ENCODE results near the gene PGA4. TPM values are rescaled to one million over a fixed set of nuclear protein-coding genes. Genes with fewer than 3 reads are reported as not detected.
"Not testable (repeated sequence)": the region's sequence is repeated elsewhere in the genome, so short reads cannot be mapped to it uniquely, and the experiment has no call there.

PGA4 gene
- polyA plus RNA-seq, 3 donors, result 0.05 to 0.25 (median 0.16) TPM

- DNase-seq (ENCODE audit: extremely low read depth in 1 of 11, low read depth in 9 of 11, low spot score in 4 of 11), result no peak
Observed at GRCh38 chr11:61201476-61201875, 20.7 kb upstream of the PGA4 start.

GRCh38 chr11:61202950-61203746 lies 19.0 kb upstream of the PGA4 start, which contains the start of gene PGA3:
Gene PGA3, plus strand, starts transcription at chr11:61203515. Its CDS starts 50 bp downstream, at chr11:61203565.
- not testable (repeated sequence) for DNase-seq (ENCODE audit: extremely low read depth in 1 of 11, low read depth in 9 of 11, low spot score in 4 of 11)

- DNase-seq (ENCODE audit: extremely low read depth in 1 of 11, low read depth in 9 of 11, low spot score in 4 of 11), result not testable (repeated sequence)
Observed at GRCh38 chr11:61203873-61204272, 18.3 kb upstream of the PGA4 start.

- DNase-seq (ENCODE audit: extremely low read depth in 1 of 11, low read depth in 9 of 11, low spot score in 4 of 11), result not testable (repeated sequence)
Observed at GRCh38 chr11:61204502-61205059, 17.6 kb upstream of the PGA4 start.

GRCh38 chr11:61207636-61208310 lies 14.4 kb upstream of the PGA4 start:
- not testable (repeated sequence) for DNase-seq (ENCODE audit: extremely low read depth in 1 of 11, low read depth in 9 of 11, low spot score in 4 of 11)

GRCh38 chr11:61210629-61211028 lies 11.5 kb upstream of the PGA4 start:
- DNase-seq (ENCODE audit: extremely low read depth in 1 of 11, low read depth in 9 of 11, low spot score in 4 of 11), result not testable (repeated sequence)

- not testable (repeated sequence) for DNase-seq (ENCODE audit: extremely low read depth in 1 of 11, low read depth in 9 of 11, low spot score in 4 of 11)
Observed at GRCh38 chr11:61211327-61211952, 10.7 kb upstream of the PGA4 start.

GRCh38 chr11:61212202-61212601 lies 9.9 kb upstream of the PGA4 start:
- DNase-seq (ENCODE audit: extremely low read depth in 1 of 11, low read depth in 9 of 11, low spot score in 4 of 11), result not testable (repeated sequence)

GRCh38 chr11:61213711-61214324 lies 8.3 kb upstream of the PGA4 start:
- DNase-seq (ENCODE audit: extremely low read depth in 1 of 11, low read depth in 9 of 11, low spot score in 4 of 11), result not testable (repeated sequence)

- DNase-seq (ENCODE audit: extremely low read depth in 1 of 11, low read depth in 9 of 11, low spot score in 4 of 11), result not testable (repeated sequence)
Observed at GRCh38 chr11:61218306-61218705, 3.8 kb upstream of the PGA4 start.

GRCh38 chr11:61219016-61219415 lies 3.1 kb upstream of the PGA4 start:
- DNase-seq (ENCODE audit: extremely low read depth in 1 of 11, low read depth in 9 of 11, low spot score in 4 of 11), result not testable (repeated sequence)

- DNase-seq (ENCODE audit: extremely low read depth in 1 of 11, low read depth in 9 of 11, low spot score in 4 of 11), result not testable (repeated sequence)
Observed at GRCh38 chr11:61222692-61223091, 545 bp downstream of the PGA4 start.

GRCh38 chr11:61226457-61227137 lies 4.5 kb downstream of the PGA4 start:
- DNase-seq (ENCODE audit: extremely low read depth in 1 of 11, low read depth in 9 of 11, low spot score in 4 of 11), result not testable (repeated sequence)

GRCh38 chr11:61229458-61229857 lies 7.3 kb downstream of the PGA4 start:
- DNase-seq (ENCODE audit: extremely low read depth in 1 of 11, low read depth in 9 of 11, low spot score in 4 of 11), result not testable (repeated sequence)

GRCh38 chr11:61231033-61231432 lies 8.9 kb downstream of the PGA4 start:
- not testable (repeated sequence) for DNase-seq (ENCODE audit: extremely low read depth in 1 of 11, low read depth in 9 of 11, low spot score in 4 of 11)

- DNase-seq (ENCODE audit: extremely low read depth in 1 of 11, low read depth in 9 of 11, low spot score in 4 of 11), result not testable (repeated sequence)
Observed at GRCh38 chr11:61231585-61231984, 9.4 kb downstream of the PGA4 start.

- DNase-seq (ENCODE audit: extremely low read depth in 1 of 11, low read depth in 9 of 11, low spot score in 4 of 11), result not testable (repeated sequence)
Observed at GRCh38 chr11:61232548-61233145, 10.5 kb downstream of the PGA4 start.

- not testable (repeated sequence) for DNase-seq (ENCODE audit: extremely low read depth in 1 of 11, low read depth in 9 of 11, low spot score in 4 of 11)
Observed at GRCh38 chr11:61237130-61237529, 15.0 kb downstream of the PGA4 start.

Data from renal cortex interstitium (tissue), 11 donors.